ENCODE measurements around the gene MORN1.

Gene MORN1

GRCh38 chr1:2349806-2350205 lies 41.5 kb downstream of the MORN1 start:
- DNase-seq: no peak

- DNase-seq: no peak
Measured at GRCh38 chr1:2348346-2349325, 42.7 kb downstream of the MORN1 start.

DNA sequence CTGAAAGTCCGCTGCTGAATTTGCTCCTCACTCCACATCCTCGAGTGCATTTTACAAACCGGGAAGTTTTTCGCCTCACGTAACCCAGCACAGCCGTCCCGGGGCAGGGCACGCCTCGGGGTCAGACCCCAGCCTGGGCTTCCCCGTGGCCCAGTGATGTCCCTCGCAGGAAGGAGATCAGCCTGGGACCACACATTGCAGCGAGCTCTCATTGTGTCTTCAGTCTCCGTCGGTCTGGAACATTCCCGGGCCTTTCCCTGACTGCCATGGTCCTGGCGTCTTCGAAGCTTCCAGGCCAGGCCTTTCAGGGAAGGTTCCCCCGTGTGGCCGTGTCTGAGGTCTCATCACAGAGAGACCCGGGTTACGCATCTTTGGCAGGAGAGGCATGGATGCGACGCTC lies 43.5 kb downstream of the MORN1 start:
- no peak for DNase-seq

DNA sequence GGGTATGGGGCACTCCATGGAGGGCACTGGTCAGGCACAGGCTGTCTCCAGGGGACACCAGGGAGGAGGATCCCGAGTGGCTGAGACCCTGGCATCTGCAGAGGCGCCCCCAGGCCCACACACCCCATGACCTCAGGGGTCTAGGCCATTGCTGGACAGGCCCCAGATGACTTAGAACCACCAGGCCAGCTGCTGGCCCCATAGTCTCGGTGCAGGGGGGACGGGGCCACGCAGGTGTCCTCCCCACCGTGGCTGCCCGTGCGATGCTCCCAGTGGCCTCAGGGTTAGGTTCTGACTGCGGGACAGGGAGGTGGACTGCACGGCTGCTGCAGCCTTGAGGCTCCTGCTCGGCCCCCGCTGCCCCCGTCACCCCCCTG lies 44.0 kb downstream of the MORN1 start:
- DNase-seq: no peak

- DNase-seq: peak in 1 of 2 experiments; percentile 49
Measured at GRCh38 chr1:2346691-2347408, 44.5 kb downstream of the MORN1 start.

- DNase-seq: no peak
Measured at GRCh38 chr1:2345297-2346075, 45.9 kb downstream of the MORN1 start.

DNA sequence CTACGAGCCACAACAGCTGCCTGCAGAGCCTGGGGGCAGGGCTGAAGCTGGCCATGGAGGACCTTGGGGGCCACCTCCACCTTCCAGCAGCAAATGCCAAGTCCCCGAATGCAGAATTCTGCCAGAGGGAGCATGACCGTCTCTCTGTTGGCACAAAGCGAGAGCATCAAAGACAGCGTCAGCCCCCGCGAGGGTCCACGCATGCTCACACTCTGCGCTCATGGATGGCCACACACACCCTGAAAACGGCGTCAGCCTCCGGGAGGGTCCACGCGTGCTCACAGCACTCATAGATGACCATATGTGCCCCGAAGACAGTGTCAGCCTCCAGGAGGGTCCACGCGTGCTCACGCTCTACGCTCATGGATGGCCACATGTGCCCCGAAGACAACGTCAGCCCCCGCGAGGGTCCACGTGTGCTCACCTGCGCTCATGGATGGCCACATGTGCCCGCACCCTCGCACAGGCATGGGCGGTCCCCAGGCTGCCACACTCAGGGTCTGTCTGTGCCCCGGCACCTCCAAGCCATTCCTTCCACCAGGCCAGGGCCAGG lies 46.5 kb downstream of the MORN1 start:
- DNase-seq: no peak

- no peak for DNase-seq
Measured at GRCh38 chr1:2344121-2344681, 47.2 kb downstream of the MORN1 start.

GRCh38 chr1:2343023-2343935 lies 48.1 kb downstream of the MORN1 start:
- DNase-seq: no peak

DNA sequence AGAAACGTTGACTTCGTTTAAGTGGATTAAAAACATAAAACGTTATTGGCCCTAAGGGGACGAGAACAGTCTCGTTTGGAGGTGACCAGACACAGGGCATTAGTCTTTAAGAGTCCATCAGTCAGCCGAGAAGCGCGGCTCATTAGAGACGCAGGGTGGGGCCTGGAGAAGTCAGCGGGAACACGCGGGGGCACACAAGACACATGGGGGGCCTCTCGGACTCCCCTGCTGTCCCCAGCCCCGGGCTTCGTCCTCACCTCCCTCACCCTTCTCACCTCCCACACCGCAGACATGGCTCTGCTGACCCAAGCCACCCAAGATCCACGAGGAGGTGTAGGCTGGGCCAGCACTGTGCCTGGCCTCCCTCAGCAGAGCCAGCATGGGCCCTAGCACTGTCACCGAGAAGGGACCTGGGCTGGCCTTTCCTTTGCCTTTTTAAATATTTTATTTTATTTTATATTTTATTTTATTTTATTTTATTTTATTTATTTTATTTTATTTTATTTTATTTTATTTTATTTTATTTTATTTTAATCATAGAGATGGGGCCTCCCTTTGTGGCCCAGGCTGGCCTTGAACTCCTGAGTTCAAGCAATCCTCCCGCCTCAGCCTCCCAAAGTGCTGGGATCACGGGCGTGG lies 48.9 kb downstream of the MORN1 start:
- no peak for DNase-seq

GRCh38 chr1:2341706-2342383 lies 49.5 kb downstream of the MORN1 start:
- no peak for DNase-seq

GRCh38 chr1:2340918-2341254 lies 50.5 kb downstream of the MORN1 start:
- DNase-seq: no peak

- no peak for DNase-seq
Measured at GRCh38 chr1:2340086-2340917, 51.1 kb downstream of the MORN1 start.

GRCh38 chr1:2339206-2340085 lies 51.9 kb downstream of the MORN1 start:
- DNase-seq: no peak

DNA sequence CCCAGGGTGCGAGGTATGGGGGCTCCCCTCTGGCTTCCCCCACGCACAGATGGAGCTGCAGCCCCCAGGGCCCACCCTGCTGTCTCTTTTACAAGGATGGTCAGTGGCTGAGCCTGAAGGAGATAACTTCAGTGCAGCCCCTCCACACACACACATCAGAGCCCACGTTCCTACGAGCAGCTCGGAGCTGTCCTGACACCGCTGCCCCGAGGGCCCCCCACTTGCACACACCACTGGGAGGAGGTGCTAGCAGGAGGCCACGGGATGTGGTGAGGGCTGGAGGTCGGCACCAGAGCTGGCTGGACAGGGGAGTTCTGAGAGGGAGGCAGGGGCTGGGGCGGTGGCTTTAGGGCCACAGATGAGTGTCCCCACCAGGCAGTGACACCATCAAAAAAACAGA lies 53.9 kb downstream of the MORN1 start:
- no peak for DNase-seq

- DNase-seq: no peak
Measured at GRCh38 chr1:2337081-2337480, 54.3 kb downstream of the MORN1 start.

- DNase-seq: no peak
Measured at GRCh38 chr1:2336499-2336898, 54.9 kb downstream of the MORN1 start.

GRCh38 chr1:2335721-2336455 lies 55.5 kb downstream of the MORN1 start:
- peak; percentile 77 to 87 for DNase-seq

Data from NCI-H524 (cell line).